ENCODE measurements around the gene TIMM23.
"Not testable (repeated sequence)": the region's sequence is repeated elsewhere in the genome, so short reads cannot be mapped to it uniquely, and the experiment has no call there.

GRCh38 chr10:45974041-45974440 lies 1.8 kb downstream of the TIMM23 start:
- not testable (repeated sequence) for TF ChIP-seq CTCF, POLR2AphosphoS5, POLR2A (IDR thresholded peaks at IDR 0.05)
